Natural killer cell treated with Interleukin-12 subunit alpha and Interleukin-12 subunit beta and Interleukin-15 and Interleukin-18, amount 100 ng/mL, for 72 hours (primary cell): ENCODE data around the gene SUN1. TPM values are rescaled to one million over a fixed set of nuclear protein-coding genes. Genes with fewer than 3 reads are reported as not detected.

Experiments
- ATAC-seq, 2 donors: fragments of 150-1000 bp; cut with Tn5 transposase in 1 of 2; sonication (Bioruptor Pico), chemical (Tn5 transposase) in 1 of 2; 2 replicates each; pipeline ENCODE4 v1.10.0; 2021
- DNase-seq: peaks from one replicate; pipeline ENCODE4 v3.0.0; 2022; ENCODE audit warnings: low spot score
- H3K27ac Mint-ChIP-seq, 2 donors: 1 replicate in 1 of 2; 2 replicates in 1 of 2; pipeline ENCODE4 v1.8.0; 2022; ENCODE audit warnings: mixed read lengths in 2 of 2, mild to moderate bottlenecking in 1 of 2, moderate library complexity in 1 of 2
- H3K27me3 Mint-ChIP-seq, 2 donors: 1 replicate in 1 of 2; 2 replicates in 1 of 2; pipeline ENCODE4 v1.8.0; 2022; ENCODE audit warnings: mixed read lengths in 2 of 2
- H3K36me3 Mint-ChIP-seq: one replicate; pipeline ENCODE4 v1.8.0; 2022; ENCODE audit warnings: mixed read lengths
- H3K4me1 Mint-ChIP-seq, 2 donors: 1 replicate in 1 of 2; 2 replicates in 1 of 2; pipeline ENCODE4 v1.8.0; 2022; ENCODE audit warnings: low read depth in 2 of 2, mixed read lengths in 2 of 2, mild to moderate bottlenecking in 1 of 2
- H3K4me3 Mint-ChIP-seq: one replicate; pipeline ENCODE4 v1.8.0; 2022; ENCODE audit warnings: mixed read lengths
- H3K9me3 Mint-ChIP-seq: 2 replicates; pipeline ENCODE4 v1.8.0; 2022; ENCODE audit warnings: mixed read lengths
- total RNA-seq, 2 donors: library from RNA; stranded (reverse); gene quantifications; one replicate each; pipeline ENCODE4 v1.2.3, GENCODE V29; 2022

The SUN1 gene
- total RNA-seq, 2 donors from 2014 or later: 34.3 to 50.4 TPM

- H3K4me3 Mint-ChIP-seq: peak overlapping the region; percentile 72
- no peaks in the 10 kb centered on the region for H3K9me3 Mint-ChIP-seq
- ATAC-seq (no peak), DNase-seq (peak; percentile 37)
- peaks cover 26 to 35% of the 10 kb centered on the region in 2 donors for H3K4me1 Mint-ChIP-seq
- H3K27ac Mint-ChIP-seq: peak overlapping the region in 1 of 2 donors; percentile 5
- H3K36me3 Mint-ChIP-seq: peaks cover 5% of the 10 kb centered on the region
- H3K27me3 Mint-ChIP-seq: peaks cover 19 to 28% of the 10 kb centered on the region in 2 donors
These were observed 14.1 kb upstream of the SUN1 start for GRCh38 chr7:818031-818699.

- H3K27me3 Mint-ChIP-seq: peaks cover 10 to 12% of the 10 kb centered on the region in 2 donors
- no peaks in the 10 kb centered on the region for H3K9me3 Mint-ChIP-seq
- peaks cover 19 to 32% of the 10 kb centered on the region in 2 donors for H3K4me1 Mint-ChIP-seq
- no peak overlapping the region for H3K27ac Mint-ChIP-seq
- DNase-seq (no peak), ATAC-seq (no peak)
- H3K4me3 Mint-ChIP-seq: no peak overlapping the region
- peaks cover 5% of the 10 kb centered on the region for H3K36me3 Mint-ChIP-seq
These were observed 11.9 kb upstream of the SUN1 start for GRCh38 chr7:820341-820740.

- ATAC-seq (no peak), DNase-seq (no peak)
- Mint-ChIP-seq H3K4me1 (peaks cover 26 to 30% of the 10 kb centered on the region in 2 donors), H3K36me3 (peaks cover 5% of the 10 kb centered on the region), H3K4me3 (no peak overlapping the region), H3K27ac (no peak overlapping the region), H3K27me3 (peaks cover 8 to 10% of the 10 kb centered on the region in 2 donors), H3K9me3 (no peaks in the 10 kb centered on the region)
These were observed 10.6 kb upstream of the SUN1 start for GRCh38 chr7:821688-822087.

GRCh38 chr7:822692-823276, 9.5 kb upstream of the SUN1 start:
- H3K4me1 Mint-ChIP-seq: peaks cover 19 to 24% of the 10 kb centered on the region in 2 donors
- H3K36me3 Mint-ChIP-seq: peaks cover 5% of the 10 kb centered on the region
- H3K4me3 Mint-ChIP-seq: no peak overlapping the region
- DNase-seq (no peak), ATAC-seq (no peak)
- H3K27ac Mint-ChIP-seq: no peak overlapping the region
- H3K27me3 Mint-ChIP-seq: peaks cover 7% of the 10 kb centered on the region in 2 donors
- no peaks in the 10 kb centered on the region for H3K9me3 Mint-ChIP-seq

GRCh38 chr7:823649-824048, 8.6 kb upstream of the SUN1 start:
- Mint-ChIP-seq H3K36me3 (no peaks in the 10 kb centered on the region), H3K4me1 (peaks cover 13 to 17% of the 10 kb centered on the region in 2 donors), H3K9me3 (no peaks in the 10 kb centered on the region), H3K27ac (no peak overlapping the region), H3K27me3 (peaks cover 0 to 3% of the 10 kb centered on the region in 2 donors), H3K4me3 (no peak overlapping the region)
- no peak for DNase-seq
- ATAC-seq: no peak

GRCh38 chr7:824081-824480, 8.2 kb upstream of the SUN1 start:
- H3K9me3 Mint-ChIP-seq: no peaks in the 10 kb centered on the region
- no peaks in the 10 kb centered on the region for H3K36me3 Mint-ChIP-seq
- H3K4me3 Mint-ChIP-seq: no peak overlapping the region
- H3K27me3 Mint-ChIP-seq: peaks cover 0 to 3% of the 10 kb centered on the region in 2 donors
- H3K4me1 Mint-ChIP-seq: peaks cover 13 to 17% of the 10 kb centered on the region in 2 donors
- H3K27ac Mint-ChIP-seq: no peak overlapping the region
- DNase-seq: no peak
- no peak for ATAC-seq

- Mint-ChIP-seq H3K9me3 (no peaks in the 10 kb centered on the region), H3K4me3 (no peak overlapping the region), H3K4me1 (peaks cover 13 to 15% of the 10 kb centered on the region in 2 donors), H3K27ac (no peak overlapping the region), H3K27me3 (no peaks in the 10 kb centered on the region), H3K36me3 (no peaks in the 10 kb centered on the region)
- no peak for DNase-seq
- no peak for ATAC-seq
These were observed 7.6 kb upstream of the SUN1 start for GRCh38 chr7:824664-825063.

GRCh38 chr7:825386-825785, 6.9 kb upstream of the SUN1 start:
- Mint-ChIP-seq H3K4me3 (no peak overlapping the region), H3K4me1 (peaks cover 12 to 16% of the 10 kb centered on the region in 2 donors)

GRCh38 chr7:826230-826917, 5.9 kb upstream of the SUN1 start:
- Mint-ChIP-seq H3K4me1 (peaks cover 18% of the 10 kb centered on the region in 2 donors), H3K27ac (no peak overlapping the region), H3K4me3 (no peak overlapping the region), H3K9me3 (no peaks in the 10 kb centered on the region), H3K27me3 (no peaks in the 10 kb centered on the region), H3K36me3 (no peaks in the 10 kb centered on the region)
- ATAC-seq (no peak), DNase-seq (no peak)

More at GRCh38 chr7:825386-825785, 6.9 kb upstream of the SUN1 start:
- Mint-ChIP-seq H3K9me3 (no peaks in the 10 kb centered on the region), H3K27ac (no peak overlapping the region), H3K27me3 (no peaks in the 10 kb centered on the region), H3K36me3 (no peaks in the 10 kb centered on the region)
- ATAC-seq: no peak
- no peak for DNase-seq

GRCh38 chr7:828793-829561, 3.3 kb upstream of the SUN1 start:
- H3K4me3 Mint-ChIP-seq: no peak overlapping the region
- H3K36me3 Mint-ChIP-seq: peaks cover 4% of the 10 kb centered on the region
- H3K4me1 Mint-ChIP-seq: peaks cover 25 to 35% of the 10 kb centered on the region in 2 donors
- H3K9me3 Mint-ChIP-seq: no peaks in the 10 kb centered on the region
- H3K27ac Mint-ChIP-seq: no peak overlapping the region
- DNase-seq (no peak), ATAC-seq (no peak)
- no peaks in the 10 kb centered on the region for H3K27me3 Mint-ChIP-seq

GRCh38 chr7:830069-830468, 2.2 kb upstream of the SUN1 start:
- Mint-ChIP-seq H3K9me3 (no peaks in the 10 kb centered on the region), H3K27me3 (no peaks in the 10 kb centered on the region), H3K4me1 (peaks cover 25 to 35% of the 10 kb centered on the region in 2 donors), H3K36me3 (peaks cover 4% of the 10 kb centered on the region), H3K27ac (no peak overlapping the region), H3K4me3 (no peak overlapping the region)
- no peak for ATAC-seq
- no peak for DNase-seq

GRCh38 chr7:831596-832166, 595 bp upstream of the SUN1 start:
- DNase-seq (no peak), ATAC-seq (peak; percentile 48 to 68)
- Mint-ChIP-seq H3K9me3 (no peaks in the 10 kb centered on the region), H3K36me3 (peaks cover 4% of the 10 kb centered on the region), H3K27me3 (no peaks in the 10 kb centered on the region), H3K4me1 (peaks cover 28 to 34% of the 10 kb centered on the region in 2 donors), H3K27ac (peak overlapping the region; percentile 53 to 82), H3K4me3 (peak overlapping the region; percentile 53)

GRCh38 chr7:832968-833424, 720 bp downstream of the SUN1 start:
- H3K27me3 Mint-ChIP-seq: no peaks in the 10 kb centered on the region
- no peak for DNase-seq
- ATAC-seq: no peak

More at GRCh38 chr7:832968-833424, 720 bp downstream of the SUN1 start:
- Mint-ChIP-seq H3K4me1 (peaks cover 28 to 34% of the 10 kb centered on the region in 2 donors), H3K27ac (peak overlapping the region in 1 of 2 donors; percentile 53), H3K9me3 (no peaks in the 10 kb centered on the region), H3K4me3 (peak overlapping the region; percentile 53), H3K36me3 (peaks cover 4% of the 10 kb centered on the region)
